Embryonic facial prominence (tissue), 1 donor: Measurements from ENCODE around the gene GRPEL2.

ENCODE experiments used
- DNase-seq: peaks from one replicate; pipeline ENCODE4 v3.0.0-alpha.2; 2016; ENCODE audit errors: extremely low spot score

GRPEL2 gene

GRCh38 chr5:149319174-149319573, 26.1 kb upstream of the GRPEL2 start:
- no peak for DNase-seq

- peak; percentile 49 for DNase-seq
Measured at GRCh38 chr5:149320791-149321330, 24.4 kb upstream of the GRPEL2 start.

- DNase-seq = no peak
Measured at GRCh38 chr5:149322518-149322917, 22.8 kb upstream of the GRPEL2 start.

DNA sequence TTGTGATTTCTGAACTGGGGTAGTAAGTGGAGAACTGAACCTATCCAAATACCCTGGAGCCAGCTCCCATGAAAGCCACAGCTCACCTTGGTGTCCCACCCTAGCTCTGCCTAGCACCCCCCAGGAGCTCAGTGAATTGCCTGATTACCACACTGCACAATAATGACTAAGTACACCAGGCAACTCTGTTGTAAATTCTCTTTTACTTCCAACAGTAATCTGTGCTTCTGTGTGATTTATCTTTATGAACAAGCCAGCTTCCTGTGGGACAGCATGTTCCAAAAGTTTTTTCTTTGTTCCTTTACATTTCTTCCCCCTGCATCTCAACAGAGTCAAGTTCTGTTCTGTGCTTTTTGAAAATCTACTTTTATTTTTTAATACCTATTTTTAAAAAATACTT, 22.1 kb upstream of the GRPEL2 start:
- DNase-seq = no peak

GRCh38 chr5:149323621-149324205, 21.6 kb upstream of the GRPEL2 start:
- DNase-seq = no peak

GRCh38 chr5:149324641-149325040, 20.7 kb upstream of the GRPEL2 start:
- DNase-seq = no peak

DNA sequence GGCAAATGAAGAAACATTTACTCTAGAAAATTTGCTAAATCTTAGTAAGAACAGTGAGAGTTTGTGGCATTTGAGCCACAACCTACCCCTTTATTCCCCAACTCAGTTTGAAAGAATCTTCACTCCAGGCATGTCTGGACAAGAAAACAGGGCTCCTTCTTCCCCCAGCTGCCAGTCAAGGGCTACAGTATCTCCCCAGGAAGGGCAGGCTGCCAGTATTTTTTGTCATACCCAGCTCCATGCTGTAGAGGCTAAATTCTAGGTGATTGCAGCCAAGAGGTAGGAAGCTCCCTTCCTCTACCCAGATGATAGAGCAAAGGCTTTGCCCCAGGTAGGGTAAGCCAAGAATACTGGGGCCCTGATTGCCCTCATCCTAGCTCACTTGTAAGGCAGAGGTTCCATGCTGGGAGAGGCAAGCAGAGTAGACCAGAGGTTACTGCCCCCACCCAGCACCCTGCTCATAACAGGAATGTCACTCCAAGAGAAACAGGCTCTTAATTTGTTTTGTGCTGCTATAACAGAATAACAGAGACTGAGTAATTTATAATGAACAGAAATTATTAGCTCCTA, 20.0 kb upstream of the GRPEL2 start:
- no peak for DNase-seq

DNA sequence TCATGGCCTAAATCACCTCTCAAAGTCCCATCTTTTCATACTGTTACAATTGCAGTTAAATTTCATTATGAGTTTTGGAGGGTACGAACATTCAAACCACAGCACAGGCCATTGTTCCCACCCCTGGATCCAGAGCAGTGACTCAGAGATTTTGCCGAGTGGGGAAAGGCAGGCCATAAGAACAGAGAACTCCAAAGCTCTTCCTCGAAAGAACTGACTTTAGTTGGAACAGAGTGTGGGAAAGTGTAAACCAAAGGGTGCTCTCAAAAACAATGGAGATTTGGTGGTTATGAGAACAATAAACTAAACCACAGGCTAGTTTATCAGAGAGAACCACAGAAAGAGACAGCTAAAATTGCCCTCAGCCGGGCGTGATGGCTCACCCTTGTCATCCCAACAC, 19.4 kb upstream of the GRPEL2 start:
- DNase-seq = no peak

DNA sequence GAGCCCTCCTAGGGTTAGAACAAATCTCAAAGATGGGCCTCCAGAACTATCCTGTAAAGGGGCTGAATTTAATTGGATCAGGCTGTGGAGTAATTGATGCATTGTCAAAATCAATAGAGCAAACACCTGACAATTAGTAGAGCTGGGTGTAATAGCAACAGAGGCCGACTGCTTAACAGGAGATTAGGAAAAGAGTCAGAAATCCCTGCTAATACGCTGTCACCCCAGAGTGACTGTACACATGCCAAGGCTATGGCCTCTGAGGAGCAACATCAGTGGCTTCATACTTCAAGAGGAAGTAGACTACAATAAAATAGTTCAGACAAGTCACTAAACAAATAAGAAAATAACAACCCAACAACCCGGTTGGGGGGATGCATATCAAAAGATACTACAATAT, 18.7 kb upstream of the GRPEL2 start:
- DNase-seq = no peak

GRCh38 chr5:149328177-149328576, 17.1 kb upstream of the GRPEL2 start:
- no peak for DNase-seq

DNA sequence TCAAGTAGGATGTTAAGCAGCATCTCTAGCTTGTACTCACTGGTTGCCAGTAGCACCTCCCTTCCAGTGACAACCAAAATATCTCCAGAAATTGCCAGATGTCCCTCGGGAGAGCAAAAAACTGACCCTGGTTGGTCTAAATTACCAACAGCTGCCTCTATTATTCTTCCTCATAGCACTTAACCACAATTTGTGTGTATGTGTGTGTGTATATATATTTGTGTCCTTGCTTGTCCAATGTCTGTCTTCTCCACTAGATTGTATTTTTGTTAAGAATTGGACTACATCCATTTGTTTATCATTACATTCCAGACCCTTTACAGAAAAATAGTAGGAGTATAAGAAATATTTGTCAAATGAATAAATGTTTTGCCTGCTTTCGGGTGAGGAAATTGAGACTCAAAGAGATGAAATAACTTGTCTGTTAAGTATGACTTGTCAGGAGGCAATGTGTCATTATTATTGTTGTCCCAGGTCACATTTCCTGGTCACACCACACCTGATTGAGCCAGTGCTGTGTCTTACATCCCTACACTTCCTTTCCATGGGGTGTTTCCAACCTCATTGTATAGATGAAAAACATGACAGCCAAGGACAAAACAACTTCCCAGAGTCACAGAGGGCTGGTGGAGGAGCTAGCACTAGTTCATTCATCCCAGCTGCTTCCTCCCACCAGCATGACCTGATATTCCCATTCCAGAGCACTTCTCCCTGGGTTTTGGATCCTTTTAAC, 11.4 kb upstream of the GRPEL2 start:
- no peak for DNase-seq

DNA sequence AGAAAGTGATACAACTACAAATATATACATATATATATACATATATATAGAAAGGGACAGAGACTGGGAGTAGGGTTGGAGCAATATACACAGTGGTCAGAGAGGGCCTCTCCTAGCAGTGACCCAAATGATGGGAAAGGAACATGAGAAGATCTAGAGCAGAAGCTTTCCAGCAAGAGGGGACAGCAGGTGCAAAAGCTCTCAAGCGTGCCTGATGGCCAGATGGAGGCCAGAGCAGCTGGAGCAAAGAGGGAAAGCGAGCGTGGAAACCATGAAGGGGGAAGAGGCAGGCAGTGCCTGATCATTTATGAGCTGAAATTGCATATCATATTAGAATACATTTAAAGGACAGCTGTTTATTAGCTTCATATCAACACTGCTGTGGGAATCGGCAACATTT, 7.6 kb upstream of the GRPEL2 start:
- DNase-seq = no peak

DNA sequence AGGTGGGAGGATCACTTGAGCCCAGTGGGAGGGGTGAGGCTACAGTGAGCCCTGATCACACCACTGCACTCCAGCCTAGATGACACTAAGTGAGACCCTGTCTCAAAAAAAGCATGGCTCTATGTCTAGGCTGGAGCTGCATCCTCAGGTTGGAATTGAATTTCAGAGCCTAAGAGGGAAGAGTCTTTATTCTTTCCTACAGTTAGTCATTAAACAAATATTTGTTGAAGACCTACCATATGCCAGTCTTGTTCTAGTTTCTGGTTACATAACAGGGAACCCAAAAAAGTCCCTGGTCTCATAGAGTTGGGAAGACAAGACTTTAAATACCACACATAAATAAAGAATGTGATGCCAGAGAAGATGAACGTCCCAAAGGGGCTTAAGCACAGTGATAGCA, 6.9 kb upstream of the GRPEL2 start:
- no peak for DNase-seq

DNA sequence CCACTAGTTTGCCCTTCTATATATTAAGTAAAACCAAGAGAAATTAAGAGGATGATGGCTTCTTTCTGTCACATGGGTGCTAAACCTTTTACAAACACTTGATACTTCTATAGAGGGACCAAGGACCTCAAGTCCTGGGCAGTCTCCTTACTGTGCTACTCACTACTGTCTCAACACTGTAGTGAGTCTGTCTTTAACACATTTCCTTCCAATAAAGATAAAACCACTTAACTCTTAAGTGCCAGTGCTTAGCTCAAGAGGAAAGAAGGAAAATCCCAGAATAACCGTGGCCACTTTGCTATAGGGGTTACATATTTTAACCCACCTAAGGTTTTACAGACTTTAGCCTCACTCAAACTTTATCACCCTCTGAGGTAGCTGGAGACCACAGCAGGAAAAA, 4.4 kb upstream of the GRPEL2 start:
- no peak for DNase-seq

GRCh38 chr5:149341876-149342275, 3.4 kb upstream of the GRPEL2 start:
- DNase-seq = no peak

GRCh38 chr5:149344151-149344550, 1.1 kb upstream of the GRPEL2 start:
- no peak for DNase-seq

GRCh38 chr5:149345892-149346222, 558 bp downstream of the GRPEL2 start:
- no peak for DNase-seq

- DNase-seq = no peak
Measured at GRCh38 chr5:149348518-149348917, 3.2 kb downstream of the GRPEL2 start.

GRCh38 chr5:149349382-149349781, 4.1 kb downstream of the GRPEL2 start:
- DNase-seq = no peak

- no peak for DNase-seq
Measured at GRCh38 chr5:149352169-149352568, 6.9 kb downstream of the GRPEL2 start.

- DNase-seq = no peak
Measured at GRCh38 chr5:149353911-149354310, 8.6 kb downstream of the GRPEL2 start.

DNA sequence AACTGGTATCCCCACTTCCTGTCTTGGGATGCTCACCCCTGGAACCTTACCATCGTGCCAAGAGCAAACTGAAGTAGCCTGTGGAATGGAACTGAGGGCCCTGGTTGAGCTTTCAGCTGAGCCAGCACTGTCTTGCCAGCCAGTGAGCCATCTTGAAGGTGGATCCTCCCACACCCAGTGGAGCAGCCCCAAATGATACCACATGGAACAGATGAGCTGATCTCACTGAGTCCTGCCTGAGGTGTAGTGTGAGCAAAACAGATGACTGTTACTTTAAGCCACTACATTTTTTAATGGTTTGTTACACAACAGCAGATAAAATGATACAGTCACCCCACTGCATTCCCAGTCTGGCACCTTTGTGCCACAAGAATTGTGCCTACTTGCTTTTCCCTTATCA, 10.4 kb downstream of the GRPEL2 start:
- DNase-seq = no peak

DNA sequence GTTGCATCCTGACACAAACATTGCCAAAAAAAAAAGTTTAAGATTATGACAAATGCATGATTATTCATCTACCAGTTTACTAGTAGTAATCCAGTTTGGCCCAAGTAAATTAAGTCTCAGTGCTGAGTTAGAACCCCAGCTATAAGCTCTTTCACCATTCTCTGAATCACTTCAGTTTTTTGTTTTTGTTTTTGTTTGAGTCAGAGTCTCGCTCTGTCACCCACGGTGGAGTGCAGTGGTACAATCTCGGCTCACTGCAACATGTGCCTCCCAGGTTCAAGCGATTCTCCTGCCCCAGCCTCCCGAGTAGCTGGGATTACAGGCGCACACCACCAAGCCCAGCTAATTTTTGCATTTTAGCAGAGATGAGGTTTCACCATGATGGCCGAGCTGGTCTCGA, 11.1 kb downstream of the GRPEL2 start:
- DNase-seq = no peak
